22Rv1 (cell line): Measurements from ENCODE around the gene RAB40A.

Source experiments
- H3K27ac ChIP-seq: fragments of 450-650 bp; 2 replicates; pipeline ENCODE4 v1.5.1; 2017
- ZFX ChIP-seq: fragments of 450-650 bp; IDR thresholded peaks from 2 replicates; pipeline ENCODE4 v1.6.1; 2017; ENCODE audit warnings: antibody characterized with exemption, borderline replicate concordance
- TF ChIP-seq, protein P1 (sequence below): fragments of 450-650 bp; IDR thresholded peaks from 2 replicates; pipeline ENCODE4 v1.5.1; 2017; ENCODE audit warnings: mild to moderate bottlenecking

Gene RAB40A, protein sequence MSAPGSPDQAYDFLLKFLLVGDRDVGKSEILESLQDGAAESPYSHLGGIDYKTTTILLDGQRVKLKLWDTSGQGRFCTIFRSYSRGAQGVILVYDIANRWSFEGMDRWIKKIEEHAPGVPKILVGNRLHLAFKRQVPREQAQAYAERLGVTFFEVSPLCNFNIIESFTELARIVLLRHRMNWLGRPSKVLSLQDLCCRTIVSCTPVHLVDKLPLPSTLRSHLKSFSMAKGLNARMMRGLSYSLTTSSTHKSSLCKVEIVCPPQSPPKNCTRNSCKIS

DNA sequence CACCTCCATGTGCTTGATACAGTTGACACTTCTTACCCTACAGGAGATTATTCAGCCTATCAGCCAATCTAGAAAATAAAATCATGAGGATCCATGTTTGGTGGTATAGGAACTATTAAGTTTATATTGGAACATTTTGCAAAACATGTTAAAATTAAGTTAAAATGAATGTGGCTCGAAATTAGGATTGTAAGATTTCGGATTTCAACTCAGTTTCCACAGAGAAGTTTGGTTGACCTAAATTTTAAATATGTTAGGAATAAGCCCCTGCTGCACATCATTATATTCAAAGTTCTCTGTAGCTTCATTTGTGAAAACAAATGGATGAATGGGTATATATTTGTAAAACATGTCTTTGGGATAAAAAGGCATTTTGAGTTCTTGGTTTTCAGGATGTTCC, at the start of gene RAB40A:
Gene RAB40A, minus strand, starts transcription at position 101 of the 400 bp plus-strand sequence. CDS start 18,733 bp downstream, outside the sequence.
- TF ChIP-seq, protein P1, sequence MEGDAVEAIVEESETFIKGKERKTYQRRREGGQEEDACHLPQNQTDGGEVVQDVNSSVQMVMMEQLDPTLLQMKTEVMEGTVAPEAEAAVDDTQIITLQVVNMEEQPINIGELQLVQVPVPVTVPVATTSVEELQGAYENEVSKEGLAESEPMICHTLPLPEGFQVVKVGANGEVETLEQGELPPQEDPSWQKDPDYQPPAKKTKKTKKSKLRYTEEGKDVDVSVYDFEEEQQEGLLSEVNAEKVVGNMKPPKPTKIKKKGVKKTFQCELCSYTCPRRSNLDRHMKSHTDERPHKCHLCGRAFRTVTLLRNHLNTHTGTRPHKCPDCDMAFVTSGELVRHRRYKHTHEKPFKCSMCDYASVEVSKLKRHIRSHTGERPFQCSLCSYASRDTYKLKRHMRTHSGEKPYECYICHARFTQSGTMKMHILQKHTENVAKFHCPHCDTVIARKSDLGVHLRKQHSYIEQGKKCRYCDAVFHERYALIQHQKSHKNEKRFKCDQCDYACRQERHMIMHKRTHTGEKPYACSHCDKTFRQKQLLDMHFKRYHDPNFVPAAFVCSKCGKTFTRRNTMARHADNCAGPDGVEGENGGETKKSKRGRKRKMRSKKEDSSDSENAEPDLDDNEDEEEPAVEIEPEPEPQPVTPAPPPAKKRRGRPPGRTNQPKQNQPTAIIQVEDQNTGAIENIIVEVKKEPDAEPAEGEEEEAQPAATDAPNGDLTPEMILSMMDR, result no peak
- TF ChIP-seq ZFX, result no peak
- no peak within 1 kb of the TSS for H3K27ac ChIP-seq

DNA sequence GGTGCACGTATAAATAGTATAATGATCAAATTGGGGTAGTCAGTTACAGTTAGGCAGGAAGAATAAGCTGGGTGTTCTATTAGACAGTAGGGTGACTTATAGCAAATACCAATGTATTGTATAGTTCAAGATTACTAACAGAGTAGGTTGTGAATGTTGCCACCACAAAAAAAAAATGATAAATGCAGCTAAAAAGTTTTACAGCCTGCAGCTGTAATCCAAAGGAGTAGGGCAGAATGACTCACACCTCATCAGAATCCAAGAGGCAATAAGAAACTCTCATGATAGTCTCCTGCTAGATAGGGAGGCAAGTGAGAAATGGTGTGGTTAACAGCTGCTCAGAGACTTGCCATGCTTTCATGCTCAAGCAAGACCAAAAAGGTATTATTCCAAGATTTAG, 46.5 kb upstream of the RAB40A start:
- H3K27ac ChIP-seq, result no peak overlapping the region
- TF ChIP-seq, protein P1, result no peak
- no peak for TF ChIP-seq ZFX

DNA sequence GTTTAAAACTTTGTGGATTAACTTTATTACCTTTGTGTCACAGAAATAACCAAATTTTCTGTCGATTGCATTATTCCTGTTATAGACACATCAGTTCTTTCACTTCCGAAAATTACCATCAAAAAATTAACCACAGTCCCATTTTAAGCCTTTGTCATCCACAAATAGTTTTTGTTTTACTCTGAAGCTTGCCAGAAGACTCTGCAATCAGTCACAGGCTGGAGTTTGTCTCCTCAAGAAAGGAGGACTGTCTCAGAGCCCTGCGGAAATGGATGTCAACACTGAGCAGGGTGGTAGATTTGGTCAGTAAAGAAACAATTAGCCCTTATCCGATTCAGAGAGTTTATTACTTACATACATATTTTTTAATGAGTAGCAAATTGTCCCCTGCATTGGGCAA, 45.9 kb upstream of the RAB40A start:
- no peak overlapping the region for H3K27ac ChIP-seq
- TF ChIP-seq ZFX, result no peak
- TF ChIP-seq, protein P1, result no peak

DNA sequence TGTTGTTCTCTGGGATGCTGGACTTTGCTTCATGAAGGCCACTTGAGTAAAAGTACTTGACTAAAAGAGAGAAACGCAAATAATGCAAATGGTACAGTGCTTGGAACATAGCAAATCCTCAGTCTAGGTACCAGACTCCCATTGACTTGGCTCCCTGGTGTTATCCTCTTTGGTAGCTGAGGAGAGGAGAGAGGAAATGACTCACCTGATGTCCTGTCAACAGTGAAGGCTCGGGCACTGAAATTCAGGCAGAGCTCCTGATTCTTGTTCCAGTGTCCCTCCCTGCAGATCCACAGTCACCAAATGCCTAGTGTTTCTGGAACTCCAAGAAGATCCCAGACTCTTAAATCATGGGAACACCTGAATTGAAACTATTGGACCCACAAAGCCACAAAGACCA, 43.5 kb upstream of the RAB40A start:
- TF ChIP-seq, protein P1, result no peak
- TF ChIP-seq ZFX, result no peak
- no peak overlapping the region for H3K27ac ChIP-seq

DNA sequence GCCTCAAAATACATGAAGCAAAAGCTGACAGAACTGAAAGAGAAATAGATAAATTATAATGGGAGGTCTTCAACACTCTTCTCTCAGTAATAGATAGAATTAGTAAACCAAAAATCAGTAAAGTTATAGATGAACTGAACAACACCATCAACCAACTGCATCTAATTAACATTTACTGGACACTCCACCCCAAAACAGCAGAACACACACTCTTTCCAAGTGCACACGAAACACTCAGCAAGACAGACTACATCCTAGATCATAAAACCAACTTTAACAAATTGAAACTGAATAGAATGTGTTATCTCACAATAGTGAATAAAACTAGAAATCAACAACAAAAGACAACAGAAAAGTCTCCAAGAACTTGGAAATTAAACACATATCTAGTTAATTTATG, 41.0 kb upstream of the RAB40A start:
- H3K27ac ChIP-seq, result no peak overlapping the region

DNA sequence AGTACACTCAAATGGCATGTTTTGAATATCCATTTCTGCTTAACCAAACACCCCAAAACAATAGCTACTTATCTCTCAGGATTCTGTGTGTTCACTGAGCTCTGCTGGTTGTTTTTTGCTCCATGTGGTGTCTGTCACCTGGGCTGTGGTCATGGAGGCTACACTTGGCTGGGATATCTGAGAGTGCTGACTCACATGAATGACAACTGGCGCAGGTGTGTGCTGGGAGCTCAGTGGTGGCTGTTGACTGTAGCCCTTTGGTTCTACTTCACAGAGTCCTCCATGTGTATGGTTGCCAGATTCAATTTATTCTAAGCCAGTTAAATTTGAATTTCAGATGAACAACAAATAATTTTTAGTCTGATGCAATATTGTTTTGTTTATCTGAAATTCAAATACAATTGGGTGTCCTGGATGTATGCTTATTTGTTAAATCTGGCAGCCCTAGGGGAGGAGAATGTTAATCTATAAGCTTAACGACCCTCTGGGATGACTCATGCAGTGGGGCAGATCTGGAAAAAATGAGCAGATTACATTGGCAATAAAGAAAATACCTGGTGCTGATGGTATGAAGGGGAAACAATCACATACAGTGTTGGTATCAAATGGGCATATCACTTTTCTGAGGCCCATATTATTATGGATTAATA, 37.8 kb upstream of the RAB40A start:
- TF ChIP-seq, protein P1, result no peak
- no peak for TF ChIP-seq ZFX
- no peak overlapping the region for H3K27ac ChIP-seq

More for the DNA sequence above, 41.0 kb upstream of the RAB40A start:
- TF ChIP-seq, protein P1, result no peak
- no peak for TF ChIP-seq ZFX

DNA sequence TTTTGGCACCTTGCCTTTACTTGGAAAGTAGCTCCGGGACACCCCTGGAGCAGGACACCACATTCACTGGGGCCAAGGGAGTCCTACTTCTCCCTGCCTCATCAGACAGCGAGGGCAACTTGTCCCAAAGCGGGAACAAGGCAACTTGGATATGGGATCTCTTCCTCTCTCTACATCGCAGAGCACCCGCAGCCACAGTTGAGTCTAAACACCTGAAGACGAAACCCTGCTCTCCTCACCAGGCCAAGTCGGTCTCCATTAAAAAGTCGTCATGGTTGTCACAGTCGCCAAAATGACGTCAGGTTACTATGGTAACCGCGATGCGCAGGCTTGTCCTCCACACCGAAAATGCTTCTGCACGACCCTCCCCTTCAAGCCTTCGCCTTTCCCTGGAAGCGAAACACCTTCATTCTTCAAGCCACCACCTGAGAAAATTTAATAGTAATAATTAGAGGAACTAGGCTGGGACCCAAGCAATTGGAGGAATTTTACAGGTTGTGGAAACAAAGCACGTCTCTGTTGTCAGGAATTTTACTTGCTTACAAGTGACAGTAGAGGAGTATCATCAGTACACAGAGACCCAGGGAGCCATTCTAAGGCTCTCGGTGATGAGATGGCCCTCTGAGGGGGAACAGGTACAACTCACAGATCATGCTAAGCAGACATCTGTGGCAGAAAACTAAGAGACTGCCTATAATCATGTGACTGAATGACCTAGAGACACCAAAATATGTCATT, 35.6 kb upstream of the RAB40A start:
- TF ChIP-seq, protein P1, result no peak
- no peak for TF ChIP-seq ZFX
- H3K27ac ChIP-seq, result no peak overlapping the region
